Urinary bladder (tissue), 4 donors: ENCODE results near the gene OR10J5. TPM values are rescaled to one million over a fixed set of nuclear protein-coding genes. Genes with fewer than 3 reads are reported as not detected.
"Not testable (repeated sequence)": the region's sequence is repeated elsewhere in the genome, so short reads cannot be mapped to it uniquely, and the experiment has no call there.

Source experiments
- DNase-seq: peaks from one replicate; pipeline ENCODE4 v3.0.0-alpha.2; 2015; ENCODE audit errors: extremely low spot score
- H3K27ac ChIP-seq: one replicate; pipeline ENCODE4 v1.5.1; 2013; ENCODE audit warnings: low read depth, mild to moderate bottlenecking, moderate library complexity
- H3K36me3 ChIP-seq: one replicate; pipeline ENCODE4 v1.6.1; 2013; ENCODE audit warnings: mild to moderate bottlenecking, moderate library complexity; ENCODE audit not compliant: insufficient read depth
- H3K4me1 ChIP-seq: one replicate; pipeline ENCODE4 v1.6.1; 2013; ENCODE audit warnings: mild to moderate bottlenecking, moderate library complexity; ENCODE audit not compliant: insufficient read depth
- H3K4me3 ChIP-seq: one replicate; pipeline ENCODE4 v1.5.1; 2013; ENCODE audit warnings: low read depth, low read length
- WGBS: extraction: QIAGEN DNeasy Blood & Tissue Kit; methylation state at CpG from one replicate; pipeline ENCODE4 v1.1.7; 2013; 5-methylcytosine and 5-hydroxymethylcytosine counted together
- polyA plus RNA-seq: library from polyadenylated mRNA; stranded (reverse); fragments of 200-250 nt; gene quantifications from one replicate; pipeline ENCODE4 v1.2.3, GENCODE V29; 2013
- total RNA-seq: library from RNA; depleted of rRNA; stranded (reverse); fragments of >200 nt; gene quantifications from one replicate; pipeline ENCODE4 v1.2.3, GENCODE V29; 2014
- donor health status: healthy with polysubstance abuse.
- donor health status: healthy.

OR10J5 gene
- total and polyA plus RNA-seq, 2 donors, result not detected

DNA sequence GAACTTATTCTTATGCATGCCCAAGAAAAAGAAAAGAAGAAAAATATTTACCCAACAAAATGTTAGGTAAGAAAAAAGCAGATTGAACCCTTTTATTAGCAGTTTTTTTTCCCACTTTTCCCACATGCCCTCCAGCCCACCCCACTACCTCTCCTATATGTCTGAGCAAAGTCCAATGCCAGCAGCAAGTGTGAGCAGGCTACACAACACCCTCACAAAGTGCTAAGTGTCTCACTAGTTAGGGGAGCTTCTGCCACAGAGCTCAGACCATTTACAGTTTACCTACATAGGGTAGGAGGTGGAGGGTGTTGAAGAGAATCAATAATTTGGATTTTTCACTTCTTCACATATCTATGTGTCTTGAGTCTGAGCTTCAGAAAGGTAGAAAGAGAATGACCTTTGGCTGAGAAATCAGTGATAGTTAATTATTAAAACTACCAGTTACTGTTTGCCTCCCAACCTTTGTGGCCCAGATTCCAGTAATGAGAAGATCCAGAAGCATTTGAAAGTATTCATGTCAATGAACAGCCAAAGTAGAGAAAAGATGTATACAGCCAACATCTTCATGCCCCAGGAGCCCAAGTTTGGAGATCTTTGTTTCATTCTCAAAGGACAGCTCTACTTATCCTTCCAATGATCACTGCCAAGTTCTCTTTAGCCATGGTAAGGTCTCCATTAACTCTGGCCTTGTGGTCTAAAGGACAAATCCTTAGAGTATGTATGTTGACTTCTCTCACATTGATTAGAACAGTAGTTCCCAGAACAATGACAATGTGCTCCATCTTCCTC lies 26.2 kb downstream of the OR10J5 start:
- H3K4me3 ChIP-seq, result no peak overlapping the region
- no peaks in the 10 kb centered on the region for H3K4me1 ChIP-seq
- no peak overlapping the region for H3K27ac ChIP-seq
- DNase-seq, result no peak
- no peaks in the 10 kb centered on the region for H3K36me3 ChIP-seq

- no peaks in the 10 kb centered on the region for H3K36me3 ChIP-seq
- H3K27ac ChIP-seq, result no peak overlapping the region
- H3K4me1 ChIP-seq, result no peaks in the 10 kb centered on the region
- H3K4me3 ChIP-seq, result no peak overlapping the region
- DNase-seq, result no peak
- WGBS, result 71% methylated on average over 4 of the region's 4 CpGs
These were observed 26.9 kb downstream of the OR10J5 start for GRCh38 chr1:159508951-159509350.

- DNase-seq, result no peak
These were observed 30.1 kb downstream of the OR10J5 start for GRCh38 chr1:159505676-159506075.

DNA sequence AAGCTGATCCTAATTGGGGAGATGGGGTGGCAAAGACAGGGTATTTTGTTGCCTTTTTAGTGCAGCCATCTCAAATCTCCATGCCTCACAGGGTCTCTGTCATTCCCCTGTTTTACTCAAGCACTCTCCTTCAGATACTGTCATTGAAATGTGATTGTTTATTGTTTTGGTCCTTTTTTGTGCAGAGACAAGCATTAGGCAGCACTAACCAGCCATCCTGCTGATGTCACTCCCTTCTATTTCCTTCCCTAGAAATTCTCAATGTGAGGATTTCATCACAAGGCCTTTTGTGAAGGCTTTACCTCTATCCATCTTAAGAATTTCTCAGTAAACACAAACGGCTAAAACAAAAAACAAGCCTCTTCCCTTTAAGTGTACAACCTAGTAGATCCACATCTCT lies 34.7 kb downstream of the OR10J5 start:
- H3K36me3 ChIP-seq, result no peaks in the 10 kb centered on the region
- H3K4me3 ChIP-seq, result no peak overlapping the region
- H3K27ac ChIP-seq, result no peak overlapping the region
- DNase-seq, result no peak
- no peaks in the 10 kb centered on the region for H3K4me1 ChIP-seq
- WGBS, result 29% methylated on average over 1 of the region's 1 CpG

More at GRCh38 chr1:159505676-159506075, 30.1 kb downstream of the OR10J5 start:
- H3K4me1 ChIP-seq, result no peaks in the 10 kb centered on the region
- H3K27ac ChIP-seq, result no peak overlapping the region
- H3K4me3 ChIP-seq, result no peak overlapping the region
- no peaks in the 10 kb centered on the region for H3K36me3 ChIP-seq

DNA sequence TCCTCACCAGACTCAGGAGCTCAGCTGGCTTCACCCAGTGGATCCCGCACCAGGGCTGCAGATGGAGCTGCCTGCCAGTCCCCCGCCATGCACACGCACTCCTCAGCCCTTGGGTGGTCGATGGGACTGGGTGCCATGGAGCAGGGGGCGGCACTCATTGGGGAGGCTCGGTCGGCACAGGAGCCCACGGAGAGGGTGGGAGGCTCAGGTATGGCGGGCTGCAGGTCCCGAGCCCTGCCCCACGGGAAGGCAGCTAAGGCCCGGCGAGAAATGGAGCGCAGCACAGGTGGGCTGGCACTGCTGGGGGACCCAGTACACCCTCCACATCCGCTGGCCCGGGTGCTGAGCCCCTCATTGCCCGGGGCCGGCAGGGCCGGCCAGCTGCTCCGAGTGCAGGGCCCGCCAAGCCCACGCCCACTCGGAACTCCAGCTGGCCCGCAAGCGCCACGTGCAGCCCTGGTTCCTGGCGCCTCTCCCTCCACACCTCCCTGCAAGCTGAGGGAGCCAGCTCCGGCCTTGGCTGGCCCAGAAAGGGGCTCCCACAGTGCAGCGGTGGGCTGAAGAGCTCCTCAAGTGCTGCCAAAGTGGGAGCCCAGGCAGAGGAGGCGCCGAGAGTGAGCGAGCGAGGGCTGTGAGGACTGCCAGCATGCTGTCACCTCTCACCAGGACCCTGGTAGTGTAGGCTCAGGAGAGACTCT lies 41.1 kb downstream of the OR10J5 start:
- H3K4me1 ChIP-seq, H3K4me3 ChIP-seq, H3K27ac ChIP-seq, H3K36me3 ChIP-seq, DNase-seq: not testable (repeated sequence)
- 92% methylated on average over 33 of the region's 33 CpGs for WGBS

DNA sequence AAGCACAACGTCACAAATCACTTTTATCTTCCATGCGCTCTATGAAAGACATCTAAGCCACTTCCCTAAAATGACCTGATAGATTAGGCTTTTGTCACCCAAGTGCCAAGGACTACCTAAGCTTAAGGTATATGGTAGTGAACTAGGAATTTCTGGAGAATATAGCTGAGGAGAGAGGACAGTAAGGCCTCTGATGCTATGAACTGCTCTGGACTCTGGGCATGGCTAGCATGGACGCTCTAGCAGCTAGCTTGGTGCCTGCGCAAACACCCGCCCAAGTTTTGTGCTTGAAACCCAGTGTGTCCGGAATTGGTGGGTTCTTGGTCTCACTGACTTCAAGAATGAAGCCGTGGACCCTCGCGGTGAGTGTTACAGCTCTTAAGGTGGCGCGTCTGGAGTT lies 42.5 kb downstream of the OR10J5 start:
- WGBS, result 86% methylated on average over 11 of the region's 11 CpGs
- no peak for DNase-seq
- H3K4me3 ChIP-seq, result no peak overlapping the region
- no peak overlapping the region for H3K27ac ChIP-seq
- no peaks in the 10 kb centered on the region for H3K36me3 ChIP-seq
- no peaks in the 10 kb centered on the region for H3K4me1 ChIP-seq

- H3K27ac ChIP-seq, result no peak overlapping the region
- WGBS, result 66% methylated on average over 5 of the region's 5 CpGs
- H3K36me3 ChIP-seq, result no peaks in the 10 kb centered on the region
- no peaks in the 10 kb centered on the region for H3K4me1 ChIP-seq
- no peak for DNase-seq
- no peak overlapping the region for H3K4me3 ChIP-seq
These were observed 43.1 kb downstream of the OR10J5 start for GRCh38 chr1:159492575-159493323.

Other genes starting within 250 kb of the OR10J5 start
- 1.7 TPM for gene FCER1A, start 233.7 kb downstream of the OR10J5 start, total RNA-seq
- 0.49 TPM for gene FCER1A, start 233.7 kb downstream of the OR10J5 start, polyA plus RNA-seq
- not detected for gene OR10J4, start 103.8 kb downstream of the OR10J5 start, total RNA-seq
- gene OR10J4, start 103.8 kb downstream of the OR10J5 start, polyA plus RNA-seq, result not detected
- gene OR10J1, start 96.3 kb downstream of the OR10J5 start, total RNA-seq, result not detected
- gene OR10J1, start 96.3 kb downstream of the OR10J5 start, polyA plus RNA-seq, result not detected
- gene APCS, start 51.8 kb upstream of the OR10J5 start, total RNA-seq, result not detected
- 1.1 TPM for gene APCS, start 51.8 kb upstream of the OR10J5 start, polyA plus RNA-seq
- not detected for gene CRP, start 178.6 kb upstream of the OR10J5 start, total RNA-seq
- 7.2 TPM for gene CRP, start 178.6 kb upstream of the OR10J5 start, polyA plus RNA-seq
- 9.6 TPM for gene DUSP23, start 245.0 kb upstream of the OR10J5 start, total RNA-seq
- 93.6 TPM for gene DUSP23, start 245.0 kb upstream of the OR10J5 start, polyA plus RNA-seq